NOMO-1 treated with DMSO at 0.1 percent for 48 hours (cell line): ENCODE measurements around the gene NWD2.
"Not testable (repeated sequence)": the region's sequence is repeated elsewhere in the genome, so short reads cannot be mapped to it uniquely, and the experiment has no call there.

Source experiments
- DNase-seq: peaks from one replicate; lab custom pipeline; 2025; ENCODE audit not compliant: unreplicated experiment; lab: John Stamatoyannopoulos, UW

Gene NWD2

DNA sequence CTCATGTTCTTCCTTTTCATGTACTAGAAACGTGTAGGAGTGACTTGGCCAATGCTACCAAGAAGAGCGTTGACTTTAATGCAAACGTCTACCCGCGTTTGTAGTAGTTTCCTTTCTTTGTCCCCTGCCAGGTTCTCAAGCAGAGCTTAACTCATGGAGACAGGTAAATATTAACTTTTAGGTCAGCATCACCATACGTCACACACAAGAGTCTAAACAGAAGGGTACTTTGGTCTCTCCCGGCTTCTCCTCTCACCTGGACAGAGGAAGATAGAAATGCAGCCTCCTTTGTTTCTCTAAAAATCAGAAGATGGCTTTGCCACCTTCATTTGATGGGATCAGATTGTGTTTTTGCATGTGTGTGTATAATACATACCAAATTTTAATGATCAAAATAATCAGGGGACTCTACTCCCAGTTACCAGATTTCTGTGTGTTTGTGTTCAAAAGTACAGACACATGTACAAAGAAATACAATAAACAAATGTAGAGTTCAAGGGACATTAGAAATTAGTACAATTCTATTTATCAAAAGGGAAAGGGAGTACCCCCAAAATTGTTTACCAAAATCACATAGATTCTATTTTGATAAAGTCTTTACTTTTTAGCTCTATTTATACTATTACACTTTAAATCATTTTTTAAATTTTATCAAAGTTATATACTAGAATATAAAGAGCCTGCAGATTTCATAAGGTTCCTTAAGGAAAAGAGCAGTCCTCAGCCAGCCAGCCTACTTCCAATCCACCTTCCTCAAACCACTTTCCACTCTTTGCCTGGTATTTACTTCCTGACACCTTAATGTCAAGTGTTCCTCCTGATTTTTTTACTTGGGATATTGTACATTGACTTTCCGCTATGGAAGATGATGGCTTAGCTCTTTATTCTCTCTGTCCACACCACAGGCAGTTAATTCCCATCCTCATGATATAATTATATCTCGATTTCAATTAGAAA lies 246.1 kb downstream of the NWD2 start:
- no peak for DNase-seq

DNA sequence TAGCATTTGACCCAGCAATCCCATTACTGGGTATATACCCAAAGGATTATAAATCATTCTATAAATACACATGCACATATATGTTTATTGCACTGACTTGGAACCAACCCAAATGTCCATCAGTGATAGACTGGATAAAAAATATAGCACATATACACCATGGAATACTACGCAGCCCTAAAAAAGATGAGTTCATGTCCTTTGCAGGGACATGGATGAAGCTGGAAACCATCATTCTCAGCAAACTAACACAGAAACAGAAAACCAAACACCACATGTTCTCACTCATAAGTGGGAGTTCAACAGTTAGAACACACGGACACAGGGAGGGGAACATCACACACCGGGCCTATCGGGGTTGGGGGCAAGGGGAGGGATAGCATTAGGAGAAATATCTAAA lies 250.8 kb downstream of the NWD2 start:
- not testable (repeated sequence) for DNase-seq
